ENCODE data around the gene GSE1.
A peak's percentile ranks its signal among the peaks of the same experiment; 100 is the strongest.

Gene GSE1

GRCh38 chr16:85582229-85582991 lies 30.7 kb upstream of the GSE1 start:
- no peak for TF ChIP-seq CTCF (conservative IDR thresholded peaks at IDR 0.05; ENCODE audit: low read depth, low read length)
- no peak for DNase-seq (ENCODE audit: low read depth)
- H3K4me3 ChIP-seq (ENCODE audit: low read depth, low read length), result no peak overlapping the region

- DNase-seq (ENCODE audit: low read depth), result peak; percentile 63
- H3K4me3 ChIP-seq (ENCODE audit: low read depth, low read length), result no peak overlapping the region
- no peak for TF ChIP-seq CTCF (conservative IDR thresholded peaks at IDR 0.05; ENCODE audit: low read depth, low read length)
Measured at GRCh38 chr16:85583491-85584181, 29.5 kb upstream of the GSE1 start.

GRCh38 chr16:85584267-85584666 lies 28.9 kb upstream of the GSE1 start:
- no peak overlapping the region for H3K4me3 ChIP-seq (ENCODE audit: low read depth, low read length)
- no peak for TF ChIP-seq CTCF (conservative IDR thresholded peaks at IDR 0.05; ENCODE audit: low read depth, low read length)
- DNase-seq (ENCODE audit: low read depth), result no peak

- no peak overlapping the region for H3K4me3 ChIP-seq (ENCODE audit: low read depth, low read length)
- no peak for TF ChIP-seq CTCF (conservative IDR thresholded peaks at IDR 0.05; ENCODE audit: low read depth, low read length)
- DNase-seq (ENCODE audit: low read depth), result no peak
Measured at GRCh38 chr16:85584819-85585282, 28.3 kb upstream of the GSE1 start.

- no peak for TF ChIP-seq CTCF (conservative IDR thresholded peaks at IDR 0.05; ENCODE audit: low read depth, low read length)
- no peak overlapping the region for H3K4me3 ChIP-seq (ENCODE audit: low read depth, low read length)
- no peak for DNase-seq (ENCODE audit: low read depth)
Measured at GRCh38 chr16:85585711-85586110, 27.4 kb upstream of the GSE1 start.

GRCh38 chr16:85586380-85587104 lies 26.6 kb upstream of the GSE1 start:
- TF ChIP-seq CTCF (conservative IDR thresholded peaks at IDR 0.05; ENCODE audit: low read depth, low read length), result no peak
- H3K4me3 ChIP-seq (ENCODE audit: low read depth, low read length), result no peak overlapping the region
- DNase-seq (ENCODE audit: low read depth), result no peak
